GM10847 (cell line): Measurements from ENCODE around the gene USP25.

ENCODE experiments used
- POLR2A ChIP-seq: IDR thresholded peaks from 2 replicates; pipeline ENCODE4 v1.6.1; 2011; ENCODE audit not compliant: insufficient read length; ENCODE audit errors: extremely low read depth

The USP25 gene

DNA sequence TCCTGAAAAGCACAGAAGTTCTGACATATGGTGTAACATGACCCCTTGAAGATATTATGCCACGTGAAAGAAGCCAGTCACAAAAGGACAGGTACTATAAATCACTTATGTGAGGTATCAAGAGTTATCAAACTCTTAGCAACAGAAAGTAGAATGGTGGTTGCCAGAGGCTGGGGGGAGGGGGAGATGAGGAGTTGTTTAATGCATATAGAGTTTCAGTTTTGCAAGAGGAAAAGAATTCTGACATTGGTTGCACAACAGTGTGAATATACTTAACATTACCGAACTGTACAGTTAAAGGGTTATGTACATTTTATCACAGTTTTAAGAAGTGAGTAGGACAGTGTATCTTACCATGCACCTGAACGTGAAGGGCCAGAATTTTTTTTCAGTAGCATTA, 80.0 kb downstream of the USP25 start:
- TF ChIP-seq POLR2A: no peak

DNA sequence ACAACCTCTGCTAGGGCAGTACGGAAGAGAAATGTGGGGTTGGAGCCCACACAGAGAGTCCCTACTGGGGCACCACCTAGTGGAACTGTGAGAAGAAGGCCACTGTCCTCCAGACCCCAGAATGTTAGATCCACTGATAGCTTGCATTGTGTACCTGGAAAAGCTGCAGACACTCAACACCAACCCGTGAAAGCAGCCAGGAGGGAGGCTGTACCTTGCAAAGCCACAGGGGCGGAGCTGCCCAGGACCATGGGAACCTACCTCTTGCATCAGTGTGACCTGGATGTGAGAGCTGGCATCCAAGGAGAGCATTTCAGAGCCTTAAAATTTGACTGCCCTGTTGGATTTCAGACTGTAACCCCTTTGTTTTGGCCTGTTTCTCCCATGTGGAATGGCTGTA, 85.5 kb downstream of the USP25 start:
- no peak for TF ChIP-seq POLR2A

DNA sequence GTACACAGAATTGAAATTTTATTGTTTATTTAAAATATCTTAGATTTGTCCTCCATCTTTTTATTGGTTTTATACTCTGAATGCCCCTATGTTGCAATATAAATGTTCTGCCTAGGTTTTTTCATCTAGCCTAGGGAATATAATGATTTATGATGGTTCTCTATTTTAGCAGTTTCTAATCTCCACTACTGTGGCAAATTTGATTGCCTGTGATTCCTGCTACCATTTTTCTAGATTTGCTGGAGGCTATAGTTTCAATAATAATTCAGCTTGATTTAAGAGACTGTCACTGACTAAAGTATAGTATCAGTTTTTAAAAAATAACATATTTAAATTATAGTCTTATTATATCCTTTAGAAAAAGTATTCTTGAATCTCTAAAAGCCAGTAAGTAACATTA, 90.5 kb downstream of the USP25 start:
- TF ChIP-seq POLR2A: no peak

DNA sequence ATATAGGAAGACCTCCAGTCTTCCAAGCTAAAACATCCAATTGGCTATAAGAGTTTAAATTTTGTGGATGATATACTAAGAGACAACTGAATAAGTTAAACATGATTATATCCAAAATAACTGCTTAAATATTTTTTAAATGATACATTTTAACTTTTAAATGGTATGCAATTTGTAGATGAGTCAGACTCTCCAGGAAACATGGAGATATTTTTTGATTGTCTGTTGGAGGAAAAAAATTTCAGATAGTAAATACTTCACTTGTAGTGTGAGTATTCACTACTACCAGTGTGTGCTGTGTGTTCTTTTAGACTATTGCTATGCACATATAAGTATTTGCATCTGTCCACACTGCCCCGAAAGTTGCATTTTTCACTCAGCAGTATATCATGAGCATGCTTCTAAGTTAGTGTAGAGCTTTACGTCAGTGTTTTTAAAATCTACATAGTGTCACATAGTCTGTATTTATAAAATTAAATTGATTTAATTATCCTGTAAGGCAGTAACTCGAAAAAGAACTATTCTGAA, 91.1 kb downstream of the USP25 start:
- TF ChIP-seq POLR2A: no peak

DNA sequence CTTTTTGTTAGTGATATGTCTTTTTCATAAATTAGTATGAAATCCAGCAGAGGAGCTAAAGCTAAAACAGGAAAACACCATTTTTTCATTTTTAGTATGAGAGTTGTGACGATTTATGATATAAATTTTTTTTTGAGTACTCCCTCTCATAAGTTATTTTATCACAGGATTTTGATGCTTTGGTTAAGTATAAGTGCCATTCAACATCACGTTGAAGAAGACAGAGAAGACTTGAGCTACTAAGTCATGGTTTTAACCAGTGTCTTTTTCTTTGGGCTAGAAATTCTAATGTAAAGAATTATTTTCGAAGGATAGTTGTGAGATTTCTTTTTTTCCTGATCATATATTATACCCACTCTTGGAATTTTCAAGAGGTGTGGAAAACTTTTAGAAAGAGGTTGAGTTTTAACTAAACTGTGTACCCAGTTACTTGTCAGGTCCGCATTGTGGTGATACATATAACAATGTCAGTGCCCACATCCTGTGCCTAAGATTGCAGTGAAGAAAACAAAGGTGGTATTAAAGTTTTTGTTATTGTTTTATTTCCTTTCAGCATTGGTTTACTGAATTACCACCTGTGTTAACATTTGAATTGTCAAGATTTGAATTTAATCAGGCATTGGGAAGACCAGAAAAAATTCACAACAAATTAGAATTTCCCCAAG, 93.8 kb downstream of the USP25 start:
- TF ChIP-seq POLR2A: no peak

DNA sequence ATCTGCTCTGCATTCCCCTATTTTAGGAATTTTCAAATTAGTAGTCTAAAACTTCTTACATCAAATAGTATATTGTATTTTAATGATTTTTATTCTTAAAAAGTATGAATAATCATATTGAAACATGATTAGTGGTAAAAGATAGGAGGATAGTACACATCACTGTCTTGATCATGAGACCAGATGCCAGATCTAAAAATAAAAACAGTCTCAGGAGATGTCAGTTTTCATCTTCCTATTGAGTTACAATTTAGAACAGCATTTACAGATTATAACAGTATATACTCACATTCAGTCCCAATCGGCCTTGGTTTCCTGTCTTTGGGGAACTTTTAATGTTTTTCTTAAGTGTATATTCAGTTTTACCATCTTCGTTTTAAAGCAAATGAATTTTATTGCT, 95.9 kb downstream of the USP25 start:
- TF ChIP-seq POLR2A: no peak

DNA sequence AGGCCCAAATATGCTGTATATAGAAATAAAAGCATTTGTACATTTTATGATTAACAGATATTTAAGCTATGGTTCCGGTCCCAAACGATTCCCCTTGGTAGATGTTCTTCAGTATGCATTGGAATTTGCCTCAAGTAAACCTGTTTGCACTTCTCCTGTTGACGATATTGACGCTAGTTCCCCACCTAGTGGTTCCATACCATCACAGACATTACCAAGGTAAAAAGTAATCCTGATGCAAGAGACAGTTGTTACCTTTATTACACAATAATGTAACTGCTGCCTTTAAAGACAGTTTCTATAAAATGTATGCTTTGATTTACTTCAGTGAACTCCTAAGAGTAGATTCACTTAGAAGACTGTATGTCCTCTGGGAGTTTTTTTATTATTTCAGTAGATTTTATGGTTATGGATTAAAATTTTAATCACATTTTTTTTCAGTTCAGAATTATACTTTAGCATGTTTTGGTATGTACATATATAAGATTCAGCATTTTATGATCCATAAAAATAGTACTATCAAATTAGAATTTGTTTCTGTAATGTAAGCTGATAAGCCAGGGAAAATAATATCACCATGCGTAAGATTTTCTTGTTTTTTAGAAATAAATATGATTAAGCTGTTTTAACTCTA, 96.5 kb downstream of the USP25 start:
- no peak for TF ChIP-seq POLR2A

DNA sequence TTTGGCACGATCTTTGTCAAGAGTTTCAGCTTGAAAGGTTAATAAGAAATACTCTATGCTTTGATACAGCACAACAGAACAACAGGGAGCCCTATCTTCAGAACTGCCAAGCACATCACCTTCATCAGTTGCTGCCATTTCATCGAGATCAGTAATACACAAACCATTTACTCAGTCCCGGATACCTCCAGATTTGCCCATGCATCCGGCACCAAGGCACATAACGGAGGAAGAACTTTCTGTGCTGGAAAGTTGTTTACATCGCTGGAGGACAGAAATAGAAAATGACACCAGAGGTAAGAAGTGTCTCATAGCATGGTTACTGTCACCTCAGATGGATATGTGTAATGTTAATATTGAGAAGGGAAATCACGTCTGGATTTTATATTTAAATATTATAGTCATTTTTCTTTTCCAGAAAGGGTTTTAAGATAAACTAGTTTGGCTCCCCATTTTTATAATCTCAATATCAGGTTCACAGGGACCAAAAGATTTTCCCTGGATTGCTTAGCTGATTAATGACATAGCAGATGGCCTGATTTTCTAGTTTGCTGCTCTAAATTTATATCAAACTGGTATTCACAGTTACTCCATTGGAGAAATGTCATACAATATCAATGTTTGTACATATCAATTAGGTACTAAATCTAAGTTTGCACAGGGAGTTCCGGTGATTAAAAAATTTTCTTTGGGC, 97.3 kb downstream of the USP25 start:
- no peak for TF ChIP-seq POLR2A

DNA sequence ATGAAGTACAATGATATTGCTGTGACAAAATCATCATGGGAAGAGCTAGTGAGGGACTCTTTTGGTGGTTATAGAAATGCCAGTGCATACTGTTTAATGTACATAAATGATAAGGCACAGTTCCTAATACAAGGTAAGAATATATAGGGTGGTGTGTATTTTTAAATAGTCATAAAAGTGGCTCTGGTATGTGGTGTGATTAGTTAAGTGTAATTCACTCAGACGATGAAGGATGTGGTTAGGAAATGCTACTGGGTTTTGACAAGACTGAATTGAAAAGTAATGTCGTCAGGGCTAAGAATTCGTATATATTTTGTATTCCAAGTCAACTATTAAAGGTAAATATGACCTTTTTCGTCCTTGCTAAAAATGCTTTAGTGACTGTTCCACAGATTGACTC, 101.7 kb downstream of the USP25 start:
- TF ChIP-seq POLR2A: no peak

DNA sequence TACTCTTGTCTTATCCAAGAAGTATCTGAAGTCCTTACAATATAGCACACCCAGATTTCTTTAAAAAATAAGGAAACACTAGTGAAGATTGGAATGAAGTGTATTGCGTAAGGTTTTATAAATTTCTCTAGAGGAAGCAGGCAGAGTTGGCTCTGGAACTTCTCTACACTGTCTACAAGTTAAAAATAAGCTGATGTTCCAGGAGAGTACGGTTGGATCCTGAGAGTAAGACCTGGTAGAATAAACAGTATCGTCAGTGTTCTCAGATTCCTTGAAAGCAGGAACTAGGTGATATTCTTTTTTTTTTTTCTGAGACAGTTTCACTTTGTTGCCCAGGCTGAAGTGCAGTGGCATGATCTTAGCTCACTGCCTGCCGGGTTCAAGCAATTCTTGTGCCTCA, 107.9 kb downstream of the USP25 start:
- no peak for TF ChIP-seq POLR2A

DNA sequence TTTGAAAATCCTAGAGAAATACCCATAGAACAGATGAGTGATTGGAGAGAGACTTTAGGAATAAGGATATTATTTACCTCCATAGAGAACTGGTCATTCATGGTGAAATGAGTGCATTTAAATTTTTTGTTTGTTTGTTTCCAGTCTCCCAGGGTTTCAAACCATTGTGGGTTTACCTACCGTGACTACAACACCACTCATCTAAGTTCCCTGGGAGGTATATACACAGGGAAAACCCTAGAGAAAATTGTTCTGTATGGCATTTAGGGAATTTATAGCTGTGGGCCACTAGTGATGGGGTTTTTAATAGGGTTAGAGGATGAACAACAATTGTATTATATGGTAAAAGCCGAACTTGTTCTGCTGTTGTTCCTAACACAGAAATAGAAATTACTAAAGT, 109.2 kb downstream of the USP25 start:
- no peak for TF ChIP-seq POLR2A

DNA sequence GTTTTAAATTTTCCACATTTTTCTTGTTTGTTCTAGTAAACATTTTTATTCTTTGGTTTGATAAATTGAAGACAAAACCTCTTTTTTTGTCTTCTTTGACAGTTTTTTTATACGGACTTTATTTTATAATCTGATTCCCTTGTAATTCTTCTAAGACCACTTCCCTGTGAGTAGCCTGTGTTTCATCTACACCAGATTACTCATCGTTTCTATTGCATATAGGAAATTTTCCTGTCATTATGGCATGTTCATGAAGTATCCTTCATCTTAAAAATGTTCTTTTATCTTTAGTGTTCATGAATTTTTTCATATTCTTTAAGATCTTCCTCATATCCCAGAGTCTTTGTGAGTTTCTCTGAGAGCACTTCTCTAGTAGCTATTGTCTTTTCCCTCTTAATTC, 109.8 kb downstream of the USP25 start:
- TF ChIP-seq POLR2A: no peak

DNA sequence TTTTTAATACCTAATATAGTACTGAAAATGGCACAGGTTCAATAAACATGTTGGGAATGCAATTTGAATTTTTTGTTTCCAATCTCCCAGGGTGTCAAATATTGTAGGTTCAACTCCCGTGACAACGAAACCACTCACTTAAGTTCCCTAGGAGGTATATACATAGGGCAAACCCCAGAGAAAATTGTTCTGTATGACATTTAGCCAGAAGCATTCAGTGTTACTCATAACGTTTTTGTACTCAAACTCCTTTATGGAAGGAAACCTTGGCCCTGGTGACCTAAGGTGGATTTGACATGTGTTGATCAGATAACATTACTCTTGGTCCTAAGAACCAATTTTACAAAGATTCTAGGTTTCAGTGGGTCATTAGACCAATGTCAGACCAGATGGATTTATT, 110.6 kb downstream of the USP25 start:
- no peak for TF ChIP-seq POLR2A

DNA sequence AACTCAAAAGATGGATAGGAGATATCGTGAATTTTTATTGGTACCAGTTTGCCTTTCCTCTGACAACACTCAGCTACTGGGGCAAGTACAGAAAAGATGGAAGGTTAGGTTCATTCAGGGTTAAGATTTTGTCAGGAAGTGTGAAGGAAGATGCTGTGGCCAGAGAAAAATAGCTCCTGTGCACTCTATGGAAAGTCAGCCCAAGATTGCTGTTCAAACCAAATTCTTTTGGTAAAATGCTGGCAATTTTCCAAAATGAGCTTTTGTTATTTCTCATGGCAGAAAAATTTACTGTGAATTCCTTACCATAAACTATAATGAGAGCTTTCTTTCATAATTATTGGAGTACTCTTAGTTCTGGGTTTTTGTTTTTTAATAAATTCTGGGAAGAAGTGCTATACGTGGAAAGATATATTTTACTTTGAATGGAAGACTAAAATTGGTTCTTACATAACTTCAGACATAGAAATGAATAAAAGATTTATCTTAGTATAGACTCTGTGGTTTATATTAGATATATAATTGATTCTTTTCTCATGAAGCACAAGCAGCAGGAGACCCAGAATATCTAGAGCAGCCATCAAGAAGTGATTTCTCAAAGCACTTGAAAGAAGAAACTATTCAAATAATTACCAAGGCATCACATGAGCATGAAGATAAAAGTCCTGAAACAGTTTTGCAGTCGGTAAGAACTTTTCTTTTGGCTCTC, 112.2 kb downstream of the USP25 start:
- TF ChIP-seq POLR2A: no peak

DNA sequence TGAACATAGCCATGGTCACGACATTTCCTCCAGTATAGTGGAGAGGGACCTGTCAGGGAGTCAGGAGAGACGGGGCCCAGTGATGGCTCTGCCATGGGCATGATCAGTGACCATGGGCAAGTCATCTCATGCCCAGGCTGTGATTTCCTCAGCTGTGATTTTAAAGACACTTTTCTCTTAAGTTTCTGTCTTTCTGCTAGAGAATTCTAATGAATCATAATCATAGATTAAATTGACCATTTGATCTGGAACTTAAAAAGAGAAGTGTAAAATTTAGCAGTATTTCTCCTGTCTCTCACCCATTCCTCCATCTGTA, 112.7 kb downstream of the USP25 start:
- TF ChIP-seq POLR2A: no peak

DNA sequence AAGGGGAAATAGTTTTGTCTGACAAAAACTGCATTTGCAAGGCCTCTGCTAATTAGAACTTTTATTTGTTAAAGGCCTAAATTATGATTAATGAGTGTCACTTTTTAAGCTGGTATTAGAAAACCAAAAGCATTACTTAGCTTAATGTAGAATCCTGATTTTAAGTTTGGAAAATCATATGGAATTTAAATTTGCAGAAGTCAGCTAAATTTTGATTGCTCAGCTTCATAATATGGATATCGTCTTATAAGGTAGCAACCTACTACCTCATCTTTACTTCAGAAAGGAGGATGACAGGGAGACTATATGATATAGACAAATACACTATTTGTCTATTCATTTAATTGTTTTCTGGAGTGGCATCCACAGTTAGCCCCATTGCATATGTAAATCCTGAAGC, 114.0 kb downstream of the USP25 start:
- TF ChIP-seq POLR2A: no peak
